AG10803 (cell line): ENCODE measurements around the gene KCNQ1.

ENCODE experiments used
- DNase-seq: peaks from one replicate; pipeline ENCODE4 v3.0.0; 2010; ENCODE audit warnings: low read depth
- H3K4me3 ChIP-seq: 2 replicates; pipeline ENCODE4 v1.5.1; 2011; ENCODE audit warnings: mild to moderate bottlenecking, low read length, control low read depth
- TF ChIP-seq, protein P1 (sequence below): conservative IDR thresholded peaks from 2 replicates; pipeline ENCODE4 v1.5.1; 2011; ENCODE audit warnings: mild to moderate bottlenecking, low read length, control low read depth, inconsistent platforms

KCNQ1 gene

GRCh38 chr11:2578929-2579270 lies 134.1 kb downstream of the KCNQ1 start:
- TF ChIP-seq, protein P1, sequence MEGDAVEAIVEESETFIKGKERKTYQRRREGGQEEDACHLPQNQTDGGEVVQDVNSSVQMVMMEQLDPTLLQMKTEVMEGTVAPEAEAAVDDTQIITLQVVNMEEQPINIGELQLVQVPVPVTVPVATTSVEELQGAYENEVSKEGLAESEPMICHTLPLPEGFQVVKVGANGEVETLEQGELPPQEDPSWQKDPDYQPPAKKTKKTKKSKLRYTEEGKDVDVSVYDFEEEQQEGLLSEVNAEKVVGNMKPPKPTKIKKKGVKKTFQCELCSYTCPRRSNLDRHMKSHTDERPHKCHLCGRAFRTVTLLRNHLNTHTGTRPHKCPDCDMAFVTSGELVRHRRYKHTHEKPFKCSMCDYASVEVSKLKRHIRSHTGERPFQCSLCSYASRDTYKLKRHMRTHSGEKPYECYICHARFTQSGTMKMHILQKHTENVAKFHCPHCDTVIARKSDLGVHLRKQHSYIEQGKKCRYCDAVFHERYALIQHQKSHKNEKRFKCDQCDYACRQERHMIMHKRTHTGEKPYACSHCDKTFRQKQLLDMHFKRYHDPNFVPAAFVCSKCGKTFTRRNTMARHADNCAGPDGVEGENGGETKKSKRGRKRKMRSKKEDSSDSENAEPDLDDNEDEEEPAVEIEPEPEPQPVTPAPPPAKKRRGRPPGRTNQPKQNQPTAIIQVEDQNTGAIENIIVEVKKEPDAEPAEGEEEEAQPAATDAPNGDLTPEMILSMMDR = no peak
- no peak for DNase-seq
- H3K4me3 ChIP-seq = no peak overlapping the region

GRCh38 chr11:2579315-2580060 lies 134.7 kb downstream of the KCNQ1 start:
- no peak overlapping the region for H3K4me3 ChIP-seq
- no peak for DNase-seq
- TF ChIP-seq, protein P1 = no peak

GRCh38 chr11:2580061-2580421 lies 135.2 kb downstream of the KCNQ1 start:
- TF ChIP-seq, protein P1 = no peak
- no peak for DNase-seq
- H3K4me3 ChIP-seq = no peak overlapping the region

DNA sequence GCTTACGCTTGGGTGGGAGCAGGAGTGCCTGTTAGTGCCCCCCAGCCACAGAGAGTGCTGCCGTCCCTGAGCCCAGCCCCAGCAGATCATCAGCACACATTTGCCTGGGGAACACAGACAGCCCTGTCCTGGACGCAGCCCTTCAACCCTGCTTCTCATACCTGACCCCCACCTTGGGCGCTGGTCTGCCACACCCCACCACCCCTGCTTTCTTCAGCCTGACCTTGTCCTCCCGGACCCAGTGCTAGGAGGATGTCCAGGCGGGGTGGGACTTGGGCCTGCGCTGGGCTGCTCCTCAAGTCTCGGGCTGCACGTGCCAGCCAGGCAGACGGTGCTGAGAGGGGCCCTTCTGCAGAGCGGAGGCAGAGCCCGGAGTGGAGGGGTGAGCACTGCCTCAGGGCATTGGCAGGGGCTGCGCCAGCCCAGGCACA lies 135.8 kb downstream of the KCNQ1 start:
- no peak for DNase-seq
- H3K4me3 ChIP-seq = no peak overlapping the region
- TF ChIP-seq, protein P1 = no peak

DNA sequence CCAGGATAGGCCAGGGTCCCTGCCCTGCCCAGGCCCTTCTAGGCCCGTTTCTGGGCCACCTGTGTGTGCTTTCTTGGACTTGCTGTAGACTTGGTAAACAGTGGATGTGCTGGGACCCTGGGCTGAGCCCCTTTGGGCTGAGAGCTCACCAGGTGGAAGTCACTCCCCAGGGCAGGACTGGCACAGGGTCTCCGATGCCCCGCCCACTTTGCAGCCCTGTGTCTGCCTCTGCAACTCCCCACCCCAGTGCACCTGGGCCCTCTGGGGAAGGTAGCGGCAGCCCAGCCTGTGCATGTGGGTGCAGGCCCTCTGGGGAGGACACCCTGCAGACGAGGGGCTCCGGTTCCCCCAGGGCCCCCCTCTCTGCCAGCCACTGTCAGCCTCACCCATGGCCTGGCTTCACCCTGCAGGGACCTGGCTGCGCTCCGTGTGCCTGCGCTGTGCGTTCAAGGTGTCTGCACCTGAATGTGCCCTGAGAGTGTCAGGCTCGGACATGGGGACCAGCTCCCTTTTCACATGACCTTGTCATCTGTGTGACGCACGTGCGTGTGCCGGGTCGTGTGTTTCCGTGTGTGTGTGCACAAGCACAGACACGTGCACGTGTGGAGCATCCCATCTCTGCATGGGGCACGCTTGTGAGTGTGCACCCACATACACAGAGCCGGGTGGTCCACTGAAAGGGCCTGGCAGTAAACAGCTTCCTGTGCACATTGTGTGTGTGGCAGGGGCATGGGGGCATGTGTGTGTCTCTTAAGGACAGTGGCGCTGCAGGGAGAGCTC lies 136.5 kb downstream of the KCNQ1 start:
- DNase-seq = no peak
- no peak overlapping the region for H3K4me3 ChIP-seq
- TF ChIP-seq, protein P1 = no peak

DNA sequence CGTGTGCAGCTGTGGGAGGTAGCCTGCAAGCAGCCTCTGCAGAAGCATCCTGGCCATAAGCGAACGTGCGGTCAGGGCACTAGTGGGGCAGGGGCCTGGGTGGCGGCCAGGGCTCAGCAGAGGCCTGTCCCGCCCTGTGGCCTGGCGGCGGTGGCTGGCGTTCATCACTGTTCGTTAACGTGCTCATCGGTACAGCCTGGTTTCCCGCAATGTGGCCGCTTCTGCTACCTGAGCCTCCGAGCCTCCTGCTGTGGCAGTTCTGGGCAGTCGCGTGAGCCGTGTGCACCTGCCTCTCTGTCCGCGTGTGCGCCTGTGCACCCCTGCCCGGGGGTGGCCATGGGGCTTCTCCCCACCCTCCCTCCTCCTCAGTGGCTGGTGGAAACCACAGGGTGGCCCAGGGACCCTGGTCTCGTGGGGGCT lies 137.1 kb downstream of the KCNQ1 start:
- DNase-seq = no peak

More for the DNA sequence above, 137.1 kb downstream of the KCNQ1 start:
- TF ChIP-seq, protein P1 = no peak
- no peak overlapping the region for H3K4me3 ChIP-seq
